HAP-1 (cell line): ENCODE results near the gene DCC.

ENCODE experiments used
- DNase-seq, 2 experiments: peaks; one replicate each; pipeline ENCODE4 v3.0.0-alpha.2; 2016 to 2020; ENCODE audit warnings: low spot score in 2 of 2
- H3K27me3 ChIP-seq: fragments of 250-450 bp; sonication (Bioruptor Pico); 2 replicates; pipeline ENCODE4 v1.5.1; 2020; ENCODE audit warnings: low read depth, mild to moderate bottlenecking, moderate library complexity
- H3K36me3 ChIP-seq: fragments of 250-450 bp; sonication (Bioruptor Pico); replicated peaks from 2 replicates; pipeline ENCODE4 v1.5.1; 2020; ENCODE audit warnings: mild to moderate bottlenecking
- H3K4me1 ChIP-seq: fragments of 250-450 bp; sonication (Bioruptor Pico); 2 replicates; pipeline ENCODE4 v1.5.1; 2020; ENCODE audit warnings: mild to moderate bottlenecking
- H3K4me3 ChIP-seq: fragments of 250-450 bp; sonication (Bioruptor Pico); 2 replicates; pipeline ENCODE4 v1.5.1; 2020; ENCODE audit warnings: mild to moderate bottlenecking, moderate library complexity
- H3K9me3 ChIP-seq: fragments of 250-450 bp; sonication (Bioruptor Pico); 2 replicates; pipeline ENCODE4 v1.5.1; 2020; ENCODE audit warnings: mild to moderate bottlenecking, moderate library complexity
- in situ Hi-C: fragments of 300-500 bp; cut with MboI; formaldehyde crosslinking; loops from 3 replicates; pipeline ENCODE4 v1.14.3; 2020; ENCODE audit warnings: low sequenced_read_pairs, inconsistent platforms, mixed read lengths

DCC gene

DNA sequence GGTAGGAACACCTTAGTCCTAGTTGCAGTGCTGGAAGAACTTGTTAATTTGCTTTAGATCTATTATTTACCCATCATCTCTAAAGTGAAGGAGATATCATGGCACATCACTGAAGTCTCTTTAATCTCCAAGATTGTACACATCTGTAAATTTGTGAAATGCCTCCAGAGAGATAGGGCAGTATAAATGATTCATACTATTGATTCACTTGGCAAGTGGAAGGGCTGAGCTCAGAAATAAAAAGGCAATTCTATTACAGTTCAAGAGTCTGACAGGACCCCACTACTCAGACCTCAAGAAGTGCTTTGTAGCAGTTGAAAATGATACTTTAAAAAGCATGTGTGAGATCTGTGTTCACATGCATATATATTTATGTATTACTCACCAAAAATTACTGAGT, 489.3 kb downstream of the DCC start:
- Histone ChIP-seq H3K36me3 (no peaks in the 10 kb centered on the region), H3K4me1 (no peaks in the 10 kb centered on the region), H3K9me3 (no peaks in the 10 kb centered on the region), H3K4me3 (no peak overlapping the region), H3K27me3 (no peaks in the 10 kb centered on the region)
- DNase-seq = no peak
- in situ Hi-C loops = no loop called here

DNA sequence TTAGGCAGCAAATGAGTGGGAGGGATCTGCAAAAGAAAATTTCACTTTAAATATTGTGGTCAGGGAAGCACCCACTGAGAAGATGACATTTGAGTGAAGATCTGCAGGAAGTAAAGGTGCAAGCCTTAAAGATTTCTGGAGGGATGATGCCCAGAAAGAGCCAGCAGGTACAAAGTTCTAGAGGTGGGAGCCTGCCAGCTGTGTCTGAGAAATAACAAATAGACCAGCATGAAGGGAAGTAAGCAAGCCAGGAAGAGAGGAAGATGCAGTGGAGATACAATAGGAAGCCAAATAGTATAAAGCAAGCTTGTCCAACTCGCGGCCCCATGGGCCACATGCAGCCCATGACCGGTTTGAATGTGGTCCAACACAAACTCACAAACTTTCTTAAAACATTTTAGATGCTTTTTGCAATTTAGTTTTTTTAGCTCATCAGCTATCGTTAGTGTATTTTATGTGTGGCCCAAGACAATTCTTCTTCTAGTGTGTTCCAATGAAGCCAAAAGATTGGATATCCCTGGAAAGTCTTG, 489.9 kb downstream of the DCC start:
- no peak for DNase-seq
- Histone ChIP-seq H3K9me3 (no peaks in the 10 kb centered on the region), H3K27me3 (no peaks in the 10 kb centered on the region), H3K4me1 (no peaks in the 10 kb centered on the region), H3K36me3 (no peaks in the 10 kb centered on the region), H3K4me3 (no peak overlapping the region)
- in situ Hi-C loops = no loop called here

DNA sequence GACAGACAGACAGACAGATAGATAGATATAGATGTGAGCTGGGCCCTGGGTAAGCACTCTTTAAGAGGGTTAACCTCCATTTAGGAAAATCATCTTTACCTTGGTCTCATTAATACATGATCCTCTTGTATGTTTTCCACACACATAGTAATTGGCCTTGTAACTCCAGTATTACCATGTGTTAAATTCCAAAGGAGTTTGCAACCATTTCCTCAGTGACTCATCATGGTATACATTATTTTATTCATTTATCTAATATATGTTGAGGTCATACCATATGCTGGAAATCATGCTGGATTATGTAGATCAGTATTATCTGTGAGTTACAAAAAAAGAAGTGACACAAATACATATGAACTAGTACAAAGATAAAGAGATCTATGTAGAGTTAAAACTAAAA, 504.3 kb downstream of the DCC start:
- DNase-seq = no peak
- Histone ChIP-seq H3K36me3 (no peaks in the 10 kb centered on the region), H3K4me1 (no peaks in the 10 kb centered on the region), H3K9me3 (no peaks in the 10 kb centered on the region), H3K4me3 (no peak overlapping the region), H3K27me3 (no peaks in the 10 kb centered on the region)
- in situ Hi-C loops = no loop called here

DNA sequence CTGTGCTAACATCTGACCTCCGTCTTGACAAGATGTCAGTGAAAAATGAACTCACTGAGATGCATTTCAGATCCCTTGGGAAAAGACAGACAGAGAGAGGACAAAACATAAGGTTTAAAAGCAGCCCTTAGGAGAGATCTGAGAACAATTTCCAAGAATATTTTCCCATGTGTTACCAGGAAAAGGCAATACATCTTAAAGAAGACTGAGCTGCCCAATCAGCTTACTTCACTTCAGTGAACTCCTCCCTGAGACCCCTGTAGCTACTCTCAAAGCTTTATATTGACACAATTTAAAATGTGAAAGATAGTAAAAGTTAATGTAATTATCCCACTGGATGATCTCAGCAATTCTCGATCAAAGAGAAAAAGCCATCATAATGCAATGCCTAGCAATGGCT, 505.0 kb downstream of the DCC start:
- no peaks in the 10 kb centered on the region for H3K9me3 ChIP-seq
- no peaks in the 10 kb centered on the region for H3K4me1 ChIP-seq
- no peak for DNase-seq
- H3K27me3 ChIP-seq = no peaks in the 10 kb centered on the region
- in situ Hi-C loops = no loop called here
- no peak overlapping the region for H3K4me3 ChIP-seq
- no peaks in the 10 kb centered on the region for H3K36me3 ChIP-seq

DNA sequence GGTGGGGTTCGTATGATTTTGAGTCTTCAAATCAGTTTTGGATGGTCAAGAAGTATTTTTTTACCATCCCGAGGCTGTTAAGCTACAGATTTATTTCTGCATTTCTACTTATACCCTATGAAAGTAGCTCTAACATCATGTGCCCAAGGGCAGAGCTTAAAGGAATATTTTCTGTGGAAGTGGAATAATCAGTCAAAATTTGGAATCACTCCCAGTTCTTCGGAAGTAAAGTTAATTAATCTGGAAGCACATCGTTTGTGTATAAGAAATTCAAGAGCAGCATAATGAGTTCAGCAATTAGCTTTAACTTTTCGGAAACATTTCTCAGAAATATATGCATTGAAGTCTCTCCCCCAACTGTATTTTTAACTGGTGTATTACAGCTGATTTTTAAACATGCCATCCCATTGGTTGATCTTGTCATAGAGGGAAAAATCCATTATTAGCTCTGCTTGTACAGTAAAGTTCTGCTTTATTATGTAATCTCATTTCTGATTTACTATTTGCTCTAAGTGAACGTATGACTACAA, 510.1 kb downstream of the DCC start:
- Histone ChIP-seq H3K9me3 (no peaks in the 10 kb centered on the region), H3K4me1 (no peaks in the 10 kb centered on the region), H3K4me3 (no peak overlapping the region), H3K36me3 (no peaks in the 10 kb centered on the region), H3K27me3 (no peaks in the 10 kb centered on the region)
- in situ Hi-C loops = no loop called here
- no peak for DNase-seq

DNA sequence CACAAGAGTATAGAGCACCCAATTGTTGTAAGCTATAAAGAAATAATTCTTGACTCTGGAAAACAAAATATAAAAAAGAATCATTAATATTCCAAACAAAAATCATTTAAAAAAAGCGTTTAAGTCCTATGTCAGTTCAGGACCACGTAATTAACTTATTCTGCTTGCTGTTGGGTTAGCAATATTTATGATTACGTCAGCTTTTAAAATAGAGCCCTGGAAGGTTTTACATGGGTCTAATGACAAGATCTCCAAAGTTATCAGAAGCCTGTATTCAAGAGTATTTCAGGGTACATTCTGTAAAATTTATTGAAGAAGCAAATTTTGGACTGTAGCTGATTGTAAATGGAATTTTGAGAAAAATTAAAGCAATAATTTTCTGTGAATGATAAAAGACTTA, 521.6 kb downstream of the DCC start:
- Histone ChIP-seq H3K27me3 (no peaks in the 10 kb centered on the region), H3K4me1 (no peaks in the 10 kb centered on the region), H3K9me3 (no peaks in the 10 kb centered on the region), H3K36me3 (no peaks in the 10 kb centered on the region), H3K4me3 (no peak overlapping the region)
- in situ Hi-C loops = no loop called here
- no peak for DNase-seq

DNA sequence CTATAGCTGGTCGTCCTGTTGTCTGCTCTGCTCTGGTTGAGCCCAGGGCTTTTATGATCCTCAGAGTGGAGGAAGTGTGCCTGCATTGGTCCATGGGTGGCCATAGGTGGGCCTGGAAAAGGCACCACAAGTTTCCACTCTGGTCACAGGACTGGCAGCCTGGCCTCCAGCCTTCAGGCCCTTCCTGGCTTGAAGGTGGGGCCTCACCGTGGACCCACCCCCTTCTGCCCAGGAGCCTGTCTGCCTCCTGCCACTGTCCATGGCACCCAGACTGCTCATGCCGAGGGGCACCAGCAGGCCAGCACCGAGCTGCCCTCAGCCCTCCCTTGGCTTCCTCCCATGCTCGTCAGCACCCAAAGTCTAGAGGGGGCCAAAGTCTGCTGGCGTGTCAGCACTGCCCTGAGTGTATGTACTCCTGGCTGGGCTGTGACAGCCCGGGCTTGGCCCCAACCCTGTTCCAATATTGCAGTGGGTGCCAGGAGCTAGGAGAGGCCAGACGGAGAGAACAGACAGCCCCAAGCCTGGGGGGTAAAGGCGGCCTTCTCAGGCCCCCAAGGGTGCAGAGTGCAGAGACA, 529.4 kb downstream of the DCC start:
- no peak for DNase-seq
- Histone ChIP-seq H3K9me3 (no peaks in the 10 kb centered on the region), H3K27me3 (no peaks in the 10 kb centered on the region), H3K36me3 (no peaks in the 10 kb centered on the region), H3K4me3 (no peak overlapping the region), H3K4me1 (no peaks in the 10 kb centered on the region)
- in situ Hi-C loops = no loop called here

DNA sequence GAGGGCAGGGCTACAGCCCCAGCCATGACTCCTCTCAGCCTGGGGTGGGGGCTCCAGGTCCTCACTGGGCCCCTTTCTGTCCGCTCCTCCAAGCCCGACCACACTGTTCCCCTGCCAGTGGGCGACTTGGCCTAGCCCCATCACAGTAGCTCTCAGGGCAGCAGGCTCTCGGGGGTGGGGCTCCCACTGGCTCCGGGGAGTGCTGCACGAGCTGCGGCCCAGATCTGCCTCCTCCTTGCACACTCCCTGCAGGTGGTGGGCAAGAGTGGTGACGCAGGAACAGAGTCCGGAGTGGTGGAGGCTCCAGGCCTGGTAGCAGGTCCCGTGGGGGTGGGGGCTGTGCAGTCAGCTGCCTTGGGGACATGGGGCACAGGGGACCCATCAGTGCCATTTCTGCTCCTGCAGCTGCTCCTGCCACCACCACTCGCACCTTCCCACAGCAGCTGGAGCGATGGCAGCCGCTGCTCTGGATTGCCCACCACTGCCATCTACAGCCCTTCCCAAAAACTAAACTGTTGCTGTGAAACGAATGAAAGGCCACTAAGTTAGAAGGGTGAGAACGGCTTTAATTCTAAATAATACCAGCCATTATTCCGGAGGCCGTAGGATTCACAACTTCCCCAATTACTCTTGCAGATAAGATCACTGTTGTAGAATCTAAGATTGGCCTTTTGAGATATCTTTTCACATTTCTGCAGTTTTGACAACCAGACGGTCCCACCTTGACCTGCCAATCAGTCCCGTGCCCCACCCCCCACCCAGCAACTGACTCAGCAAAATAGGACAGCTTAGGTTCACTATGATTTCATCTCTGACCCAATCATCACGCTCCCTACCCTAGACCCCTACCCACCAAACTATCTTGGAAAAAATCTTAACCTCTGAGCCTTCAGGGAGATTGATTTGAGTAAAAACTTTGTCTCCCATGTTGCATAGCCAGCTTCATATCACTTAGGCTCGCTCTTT, 530.2 kb downstream of the DCC start:
- Histone ChIP-seq H3K4me1 (no peaks in the 10 kb centered on the region), H3K36me3 (no peaks in the 10 kb centered on the region), H3K4me3 (no peak overlapping the region)

DNA sequence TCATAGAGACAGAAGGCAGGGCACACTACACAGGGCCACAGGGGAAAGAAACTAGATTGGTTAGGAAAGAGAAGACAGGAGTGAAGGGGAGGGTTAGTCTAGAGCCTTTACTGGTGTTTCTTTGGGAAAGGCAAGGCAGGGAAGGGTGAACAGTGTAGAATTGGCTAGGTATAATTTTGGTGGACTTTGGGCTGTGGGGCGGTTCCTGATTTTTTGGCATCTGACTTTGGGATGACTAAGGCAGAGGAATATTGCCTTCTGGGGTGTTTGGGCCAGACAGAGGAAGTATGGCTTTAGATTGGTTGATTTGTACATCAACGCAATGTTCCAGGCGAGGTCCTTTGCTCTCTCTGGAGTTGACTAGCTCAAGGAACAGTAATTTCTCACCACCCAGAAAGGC, 534.8 kb downstream of the DCC start:
- no peaks in the 10 kb centered on the region for H3K4me1 ChIP-seq
- no peak for DNase-seq
- H3K4me3 ChIP-seq = no peak overlapping the region
- in situ Hi-C loops = loop anchor here (25.0 kb wide), 1 partner anchor 1762 kb away; no protein-coding TSS in a partner anchor
- H3K36me3 ChIP-seq = no peaks in the 10 kb centered on the region
- H3K27me3 ChIP-seq = no peaks in the 10 kb centered on the region
- no peaks in the 10 kb centered on the region for H3K9me3 ChIP-seq

More for the DNA sequence above, 530.2 kb downstream of the DCC start:
- DNase-seq = no peak
- H3K27me3 ChIP-seq = no peaks in the 10 kb centered on the region
- in situ Hi-C loops = no loop called here
- no peaks in the 10 kb centered on the region for H3K9me3 ChIP-seq

DNA sequence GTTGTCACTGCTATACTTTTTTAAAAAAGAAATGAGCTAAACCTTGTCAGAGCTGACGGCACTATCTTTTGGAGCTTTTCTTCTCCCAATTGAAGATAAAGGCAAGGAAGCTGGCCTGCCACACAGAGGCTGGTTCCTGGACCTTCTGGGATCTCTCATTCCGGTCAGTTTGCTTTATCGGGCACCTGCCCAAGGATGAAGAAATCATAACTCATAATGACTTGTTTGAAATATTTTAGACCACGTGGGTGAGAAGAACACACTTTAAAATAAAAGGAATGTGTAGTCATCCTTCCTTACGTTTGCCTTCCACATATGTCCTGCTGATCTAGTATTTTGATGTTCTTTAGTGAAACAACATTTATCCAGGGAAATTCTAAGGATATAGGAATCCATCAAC, 535.7 kb downstream of the DCC start:
- no peak for DNase-seq
- in situ Hi-C loops = loop anchor here (25.0 kb wide), 1 partner anchor 1763 kb away; no protein-coding TSS in a partner anchor
- Histone ChIP-seq H3K27me3 (no peaks in the 10 kb centered on the region), H3K9me3 (no peaks in the 10 kb centered on the region), H3K4me3 (no peak overlapping the region), H3K4me1 (no peaks in the 10 kb centered on the region), H3K36me3 (no peaks in the 10 kb centered on the region)

DNA sequence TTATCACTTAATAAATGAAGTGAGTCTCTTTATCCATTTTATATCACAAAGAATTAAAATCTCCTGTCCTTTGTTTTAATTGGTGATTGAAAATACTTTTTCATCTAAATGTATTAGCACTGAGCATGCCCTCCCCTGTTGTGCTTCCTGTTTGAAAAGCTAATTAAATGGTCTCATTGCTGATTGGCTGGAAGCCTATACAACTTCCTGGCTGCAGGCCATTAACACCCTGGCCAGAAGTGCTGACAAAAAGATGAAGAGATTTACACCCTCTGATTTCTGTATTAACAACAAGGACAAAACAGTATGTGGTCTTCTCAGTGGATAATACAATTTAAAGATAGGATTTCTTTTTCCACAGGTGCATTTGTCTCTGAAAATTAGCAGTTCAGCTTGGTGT, 548.0 kb downstream of the DCC start:
- DNase-seq = no peak

DNA sequence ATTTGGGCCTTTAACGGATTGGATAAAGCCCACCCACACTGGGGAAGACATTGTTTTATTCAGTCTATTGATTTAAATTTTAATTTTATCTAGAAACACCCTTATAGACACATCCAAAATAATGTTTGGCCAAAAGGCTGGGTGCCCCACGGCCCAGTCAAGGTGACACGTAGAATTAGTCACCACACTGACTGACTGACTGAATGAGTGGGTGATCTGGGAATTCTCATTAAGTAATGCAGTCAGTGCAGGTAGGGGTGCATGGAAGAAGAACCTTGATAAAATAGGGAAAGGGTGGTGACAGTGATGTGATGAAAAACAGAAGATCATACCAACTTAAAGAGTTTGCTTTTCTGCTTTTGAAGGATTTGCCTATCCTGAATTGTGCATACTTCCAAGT, 554.8 kb downstream of the DCC start:
- H3K9me3 ChIP-seq = no peaks in the 10 kb centered on the region
- no peaks in the 10 kb centered on the region for H3K27me3 ChIP-seq
- no peaks in the 10 kb centered on the region for H3K4me1 ChIP-seq
- in situ Hi-C loops = loop anchor here (25.0 kb wide), 1 partner anchor 1782 kb away; no protein-coding TSS in a partner anchor
- no peaks in the 10 kb centered on the region for H3K36me3 ChIP-seq
- no peak for DNase-seq
- H3K4me3 ChIP-seq = no peak overlapping the region

More for the DNA sequence above, 548.0 kb downstream of the DCC start:
- Histone ChIP-seq H3K9me3 (no peaks in the 10 kb centered on the region), H3K36me3 (no peaks in the 10 kb centered on the region), H3K4me1 (no peaks in the 10 kb centered on the region), H3K27me3 (no peaks in the 10 kb centered on the region), H3K4me3 (no peak overlapping the region)
- in situ Hi-C loops = loop anchor here (25.0 kb wide), 1 partner anchor 1776 kb away; no protein-coding TSS in a partner anchor

DNA sequence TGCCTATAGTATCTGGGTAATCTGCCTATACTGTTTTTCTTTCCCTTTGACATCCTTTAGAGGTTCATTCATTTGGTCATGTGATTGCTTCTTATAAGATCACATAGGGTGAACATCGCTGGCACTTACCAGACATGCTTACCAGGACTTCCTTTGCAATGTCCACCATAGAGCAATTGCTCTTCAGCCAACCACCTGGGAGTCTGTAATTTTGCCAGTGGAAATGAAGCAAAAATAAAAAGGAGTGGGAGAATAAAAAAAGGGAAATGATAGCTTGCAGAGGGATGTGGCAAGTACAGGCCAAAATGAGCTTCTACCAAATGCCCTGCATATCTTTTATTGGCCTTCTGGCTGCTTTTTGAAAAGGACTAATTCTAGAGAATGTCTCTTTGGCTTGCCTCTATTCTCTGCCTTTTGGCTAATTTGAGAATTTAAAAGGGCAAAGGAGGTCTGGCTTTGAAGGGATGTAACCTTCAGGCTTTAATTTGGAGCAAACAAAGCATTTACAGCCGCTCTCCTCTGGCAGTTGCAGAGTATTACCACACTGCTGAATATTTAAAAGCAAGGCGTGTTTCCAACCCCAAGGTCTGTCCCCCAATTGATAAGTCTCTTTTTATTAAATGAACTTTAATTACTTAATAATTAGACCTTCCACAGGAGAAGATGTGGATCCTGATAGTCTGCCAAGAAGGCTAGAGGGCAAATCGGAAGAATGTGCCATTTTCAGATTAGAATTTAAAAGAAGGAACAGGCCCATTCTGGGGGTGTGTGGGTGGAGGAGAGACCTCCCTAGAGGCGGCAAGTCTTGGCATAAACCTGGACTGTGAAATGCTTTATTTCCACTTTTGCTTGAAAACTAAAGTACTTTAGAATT, 557.9 kb downstream of the DCC start:
- in situ Hi-C loops = loop anchor here (25.0 kb wide), 1 partner anchor 1786 kb away; no protein-coding TSS in a partner anchor
- no peaks in the 10 kb centered on the region for H3K9me3 ChIP-seq
- DNase-seq = no peak

More for the DNA sequence above, 557.9 kb downstream of the DCC start:
- Histone ChIP-seq H3K4me3 (no peak overlapping the region), H3K27me3 (no peaks in the 10 kb centered on the region), H3K36me3 (no peaks in the 10 kb centered on the region), H3K4me1 (no peaks in the 10 kb centered on the region)
